Measurements from ENCODE around the gene GPC6. TPM values are rescaled to one million over a fixed set of nuclear protein-coding genes. Genes with fewer than 3 reads are reported as not detected.

The GPC6 gene
- total RNA-seq, 1 donor from 2014 or later = not detected

DNA sequence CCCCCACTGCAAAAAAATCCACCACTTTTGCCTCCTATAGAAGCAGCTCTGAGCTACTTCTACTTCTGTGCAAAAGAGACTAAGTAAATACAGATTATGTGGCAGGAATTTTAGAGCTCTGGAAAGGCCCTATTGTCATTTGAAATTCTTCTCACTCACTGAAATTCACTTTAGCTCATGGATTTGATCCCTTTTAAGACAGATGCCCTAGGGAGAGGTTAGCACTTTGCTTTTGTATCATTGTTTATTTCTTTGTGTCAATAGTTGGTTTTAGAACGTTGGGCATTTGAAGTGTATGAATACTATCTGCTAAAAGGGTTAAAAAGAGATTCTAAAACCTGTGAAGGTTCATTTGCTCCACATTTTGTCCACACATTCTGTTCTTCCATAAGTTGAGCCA is 528.7 kb downstream of the GPC6 start:
- no peaks in the 10 kb centered on the region for H3K27me3 Mint-ChIP-seq
- no peaks in the 10 kb centered on the region for H3K36me3 Mint-ChIP-seq (ENCODE audit: low read depth)
- DNase-seq = no peak
- ChIA-PET CTCF (no interaction called here), POLR2A (no interaction called here)
- no peak for ATAC-seq (ENCODE audit: low read depth)
- intact Hi-C loops (cut with micrococcal nuclease) = no loop called here
- H3K9me3 Mint-ChIP-seq = no peaks in the 10 kb centered on the region
- H3K27ac Mint-ChIP-seq = no peak overlapping the region
- TF ChIP-seq, protein P1, sequence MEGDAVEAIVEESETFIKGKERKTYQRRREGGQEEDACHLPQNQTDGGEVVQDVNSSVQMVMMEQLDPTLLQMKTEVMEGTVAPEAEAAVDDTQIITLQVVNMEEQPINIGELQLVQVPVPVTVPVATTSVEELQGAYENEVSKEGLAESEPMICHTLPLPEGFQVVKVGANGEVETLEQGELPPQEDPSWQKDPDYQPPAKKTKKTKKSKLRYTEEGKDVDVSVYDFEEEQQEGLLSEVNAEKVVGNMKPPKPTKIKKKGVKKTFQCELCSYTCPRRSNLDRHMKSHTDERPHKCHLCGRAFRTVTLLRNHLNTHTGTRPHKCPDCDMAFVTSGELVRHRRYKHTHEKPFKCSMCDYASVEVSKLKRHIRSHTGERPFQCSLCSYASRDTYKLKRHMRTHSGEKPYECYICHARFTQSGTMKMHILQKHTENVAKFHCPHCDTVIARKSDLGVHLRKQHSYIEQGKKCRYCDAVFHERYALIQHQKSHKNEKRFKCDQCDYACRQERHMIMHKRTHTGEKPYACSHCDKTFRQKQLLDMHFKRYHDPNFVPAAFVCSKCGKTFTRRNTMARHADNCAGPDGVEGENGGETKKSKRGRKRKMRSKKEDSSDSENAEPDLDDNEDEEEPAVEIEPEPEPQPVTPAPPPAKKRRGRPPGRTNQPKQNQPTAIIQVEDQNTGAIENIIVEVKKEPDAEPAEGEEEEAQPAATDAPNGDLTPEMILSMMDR (IDR thresholded peaks at IDR 0.05) = no peak
- no peak overlapping the region for H3K4me3 Mint-ChIP-seq
- no peaks in the 10 kb centered on the region for H3K4me1 Mint-ChIP-seq

DNA sequence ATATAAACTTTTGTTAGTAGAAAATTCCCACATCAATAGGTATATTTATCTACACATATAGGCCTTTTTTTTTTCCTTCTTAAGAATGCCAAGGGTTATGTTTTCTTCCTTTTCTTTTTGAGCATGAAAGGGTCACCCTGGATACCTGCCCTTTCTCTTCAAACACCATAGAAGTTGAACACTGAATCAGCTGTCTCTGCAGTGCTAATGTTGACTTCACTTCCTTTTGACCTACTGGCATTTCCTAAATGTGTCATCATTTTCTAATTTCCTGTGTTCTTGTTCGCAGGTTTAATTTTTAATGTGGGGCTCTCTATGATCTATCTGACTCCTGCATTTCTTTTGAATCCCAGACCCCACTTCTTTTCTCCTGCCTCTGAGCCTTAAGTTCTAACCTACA is 532.0 kb downstream of the GPC6 start:
- POLR2A ChIA-PET = no interaction called here
- Mint-ChIP-seq H3K27me3 (no peaks in the 10 kb centered on the region), H3K27ac (no peak overlapping the region), H3K9me3 (no peaks in the 10 kb centered on the region), H3K4me3 (no peak overlapping the region), H3K4me1 (no peaks in the 10 kb centered on the region), H3K36me3 (ENCODE audit: low read depth) (no peaks in the 10 kb centered on the region)
- no peak for DNase-seq
- CTCF ChIA-PET = no interaction called here
- TF ChIP-seq, protein P1 (IDR thresholded peaks at IDR 0.05) = no peak
- no peak for ATAC-seq (ENCODE audit: low read depth)
- intact Hi-C loops (cut with micrococcal nuclease) = no loop called here

DNA sequence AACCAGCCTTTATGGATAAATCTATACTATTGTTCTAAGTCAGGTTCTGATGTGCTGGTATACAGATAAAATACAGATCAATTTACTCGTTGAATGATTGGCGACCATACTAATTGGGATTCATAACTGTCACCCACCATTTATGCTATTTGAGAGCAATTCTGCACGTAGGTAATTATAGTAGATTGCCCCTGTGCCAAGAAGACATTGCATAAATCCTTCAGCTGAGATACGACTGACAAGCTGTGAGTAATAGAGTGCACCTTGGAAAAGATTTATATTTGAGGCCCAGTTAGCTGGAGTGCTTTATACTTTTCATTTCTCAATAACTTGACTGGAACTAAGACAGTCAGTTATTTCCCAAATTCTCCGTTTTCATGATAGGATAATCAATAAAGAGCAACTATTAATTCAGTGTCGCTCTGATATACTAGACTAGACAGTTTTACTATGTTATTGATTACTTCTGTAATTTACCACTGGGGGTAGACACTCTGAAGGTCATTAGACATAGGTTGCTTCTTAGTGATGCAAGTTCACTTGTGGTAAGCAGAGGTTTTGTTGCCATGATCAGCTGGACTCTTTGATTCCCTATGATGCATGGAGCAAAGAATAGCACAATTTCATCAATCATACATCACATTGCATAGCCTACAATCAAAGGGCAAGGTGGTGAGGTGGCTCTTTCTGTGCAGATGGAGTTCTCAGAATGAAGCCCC is 536.3 kb downstream of the GPC6 start:
- no peaks in the 10 kb centered on the region for H3K27me3 Mint-ChIP-seq
- ATAC-seq (ENCODE audit: low read depth) (no peak), DNase-seq (no peak)
- ChIA-PET POLR2A (no interaction called here), CTCF (no interaction called here)
- no peaks in the 10 kb centered on the region for H3K4me1 Mint-ChIP-seq
- H3K27ac Mint-ChIP-seq = no peak overlapping the region
- peaks cover 2% of the 10 kb centered on the region for H3K9me3 Mint-ChIP-seq
- H3K36me3 Mint-ChIP-seq (ENCODE audit: low read depth) = no peaks in the 10 kb centered on the region
- H3K4me3 Mint-ChIP-seq = no peak overlapping the region
- intact Hi-C loops (cut with micrococcal nuclease) = no loop called here
- TF ChIP-seq, protein P1 (IDR thresholded peaks at IDR 0.05) = no peak

DNA sequence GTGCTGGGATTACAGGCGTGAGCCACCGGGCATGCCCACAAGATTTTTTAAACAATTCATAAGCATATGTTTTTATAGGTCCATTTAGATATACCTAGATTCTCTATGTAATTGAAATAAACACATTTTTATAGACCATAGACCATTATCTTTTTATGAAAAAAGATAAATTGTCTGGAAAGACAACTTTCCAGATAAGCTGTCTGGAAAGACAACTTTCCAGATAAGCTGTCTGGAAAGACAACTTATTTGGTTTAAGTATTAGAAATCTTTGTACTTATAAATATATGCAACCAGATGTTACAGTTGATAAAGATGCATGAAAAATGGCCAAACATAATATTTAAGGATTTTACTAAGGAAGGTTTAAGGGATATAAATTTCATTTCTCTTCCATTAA is 538.5 kb downstream of the GPC6 start:
- no peak for DNase-seq
- CTCF ChIA-PET = no interaction called here
- Mint-ChIP-seq H3K4me1 (no peaks in the 10 kb centered on the region), H3K27ac (no peak overlapping the region), H3K27me3 (no peaks in the 10 kb centered on the region), H3K4me3 (no peak overlapping the region), H3K9me3 (peaks cover 2% of the 10 kb centered on the region), H3K36me3 (ENCODE audit: low read depth) (no peaks in the 10 kb centered on the region)
- POLR2A ChIA-PET = no interaction called here
- intact Hi-C loops (cut with micrococcal nuclease) = no loop called here
- TF ChIP-seq, protein P1 (IDR thresholded peaks at IDR 0.05) = no peak
- ATAC-seq (ENCODE audit: low read depth) = no peak

DNA sequence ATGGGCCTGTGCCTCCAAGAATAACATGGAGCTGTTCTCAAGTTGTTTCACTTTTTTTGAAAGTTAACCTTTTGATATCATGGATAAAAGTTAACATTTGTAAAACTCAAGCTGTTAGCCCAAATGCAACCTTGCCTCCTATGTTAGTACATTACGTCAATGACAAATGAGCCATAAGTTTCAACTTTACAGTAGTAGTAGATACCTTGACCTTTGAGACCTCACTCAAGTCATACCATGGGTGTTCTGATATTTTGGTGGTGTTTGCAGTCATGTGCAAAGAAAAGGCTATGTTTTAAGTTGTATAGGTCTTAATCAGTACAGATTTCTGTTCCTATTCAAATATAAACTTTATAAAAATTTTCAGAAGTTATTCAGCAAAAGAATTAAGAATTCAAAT is 539.2 kb downstream of the GPC6 start:
- no peaks in the 10 kb centered on the region for H3K4me1 Mint-ChIP-seq
- TF ChIP-seq, protein P1 (IDR thresholded peaks at IDR 0.05) = no peak
- DNase-seq = no peak
- no peak for ATAC-seq (ENCODE audit: low read depth)
- ChIA-PET POLR2A (no interaction called here), CTCF (no interaction called here)
- no peak overlapping the region for H3K4me3 Mint-ChIP-seq
- no peak overlapping the region for H3K27ac Mint-ChIP-seq
- no peaks in the 10 kb centered on the region for H3K36me3 Mint-ChIP-seq (ENCODE audit: low read depth)
- intact Hi-C loops (cut with micrococcal nuclease) = no loop called here
- peaks cover 2% of the 10 kb centered on the region for H3K9me3 Mint-ChIP-seq
- H3K27me3 Mint-ChIP-seq = no peaks in the 10 kb centered on the region
